ENCODE results near the gene CCDC85C.

DNA sequence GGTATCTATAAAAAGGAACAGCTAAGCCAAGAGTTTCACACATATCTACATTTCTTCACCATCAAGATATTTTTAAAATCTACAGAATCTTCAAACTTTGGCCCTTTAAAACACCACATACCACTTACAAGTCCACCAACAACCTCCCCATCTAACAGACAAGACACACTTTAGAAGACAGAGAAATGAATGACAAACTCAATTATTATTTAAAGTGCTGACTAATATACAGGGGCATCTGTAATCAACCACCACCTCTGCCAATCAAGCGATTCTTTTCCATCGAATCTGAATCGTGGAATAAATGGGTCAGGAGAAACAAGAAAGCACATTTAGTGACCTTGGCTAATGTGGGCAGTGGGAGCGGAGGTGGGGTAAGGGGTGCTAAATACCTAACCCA, 131.1 kb downstream of the CCDC85C start:
- TF ChIP-seq POLR2A (IDR thresholded peaks at IDR 0.05), result no peak
- TF ChIP-seq, protein P1, sequence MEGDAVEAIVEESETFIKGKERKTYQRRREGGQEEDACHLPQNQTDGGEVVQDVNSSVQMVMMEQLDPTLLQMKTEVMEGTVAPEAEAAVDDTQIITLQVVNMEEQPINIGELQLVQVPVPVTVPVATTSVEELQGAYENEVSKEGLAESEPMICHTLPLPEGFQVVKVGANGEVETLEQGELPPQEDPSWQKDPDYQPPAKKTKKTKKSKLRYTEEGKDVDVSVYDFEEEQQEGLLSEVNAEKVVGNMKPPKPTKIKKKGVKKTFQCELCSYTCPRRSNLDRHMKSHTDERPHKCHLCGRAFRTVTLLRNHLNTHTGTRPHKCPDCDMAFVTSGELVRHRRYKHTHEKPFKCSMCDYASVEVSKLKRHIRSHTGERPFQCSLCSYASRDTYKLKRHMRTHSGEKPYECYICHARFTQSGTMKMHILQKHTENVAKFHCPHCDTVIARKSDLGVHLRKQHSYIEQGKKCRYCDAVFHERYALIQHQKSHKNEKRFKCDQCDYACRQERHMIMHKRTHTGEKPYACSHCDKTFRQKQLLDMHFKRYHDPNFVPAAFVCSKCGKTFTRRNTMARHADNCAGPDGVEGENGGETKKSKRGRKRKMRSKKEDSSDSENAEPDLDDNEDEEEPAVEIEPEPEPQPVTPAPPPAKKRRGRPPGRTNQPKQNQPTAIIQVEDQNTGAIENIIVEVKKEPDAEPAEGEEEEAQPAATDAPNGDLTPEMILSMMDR (IDR thresholded peaks at IDR 0.05 in 8 of 11, conservative IDR thresholded peaks at IDR 0.05 in 3 of 11), result no peak

All from spleen (tissue), 7 donors.